Left renal cortex interstitium (tissue), 4 donors: Measurements from ENCODE around the gene SEC14L6. TPM values are rescaled to one million over a fixed set of nuclear protein-coding genes. Genes with fewer than 3 reads are reported as not detected.
"Not testable (repeated sequence)": the region's sequence is repeated elsewhere in the genome, so short reads cannot be mapped to it uniquely, and the experiment has no call there.

Source experiments
- DNase-seq, 4 donors: peaks; one replicate each; pipeline ENCODE4 v3.0.0-alpha.2; 2013; ENCODE audit warnings: low read depth in 4 of 4, low spot score in 2 of 4, missing footprints in 1 of 4
- polyA plus RNA-seq, 4 donors: library from polyadenylated mRNA; unstranded; fragments of 120-200 nt; gene quantifications; one replicate each; pipeline ENCODE4 v1.2.1, GENCODE V29; 2013; ENCODE audit not compliant: insufficient read length in 4 of 4

SEC14L6 gene
- polyA plus RNA-seq, 4 donors, result 5.5 to 8.9 (median 7.4) TPM

DNA sequence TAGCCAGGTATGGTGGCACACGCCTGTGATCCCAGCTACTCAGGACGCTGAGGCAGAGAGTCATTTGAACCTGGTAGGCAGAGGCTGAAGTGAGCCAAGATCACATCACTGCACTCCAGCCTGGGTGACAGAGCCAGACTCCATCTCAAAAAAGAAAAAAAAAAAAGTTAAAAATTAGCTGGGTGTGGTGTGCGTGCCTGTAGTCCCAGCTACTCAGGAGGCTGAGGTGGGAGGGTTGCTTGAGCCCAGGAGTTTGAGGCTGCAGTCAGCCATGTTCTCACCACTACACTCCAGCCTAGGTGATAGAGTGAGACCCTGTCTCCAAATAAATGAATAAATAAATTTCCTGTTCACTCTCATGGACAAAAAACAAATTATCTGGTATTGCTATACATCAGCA is 5.0 kb downstream of the SEC14L6 start:
- DNase-seq, result not testable (repeated sequence)

DNA sequence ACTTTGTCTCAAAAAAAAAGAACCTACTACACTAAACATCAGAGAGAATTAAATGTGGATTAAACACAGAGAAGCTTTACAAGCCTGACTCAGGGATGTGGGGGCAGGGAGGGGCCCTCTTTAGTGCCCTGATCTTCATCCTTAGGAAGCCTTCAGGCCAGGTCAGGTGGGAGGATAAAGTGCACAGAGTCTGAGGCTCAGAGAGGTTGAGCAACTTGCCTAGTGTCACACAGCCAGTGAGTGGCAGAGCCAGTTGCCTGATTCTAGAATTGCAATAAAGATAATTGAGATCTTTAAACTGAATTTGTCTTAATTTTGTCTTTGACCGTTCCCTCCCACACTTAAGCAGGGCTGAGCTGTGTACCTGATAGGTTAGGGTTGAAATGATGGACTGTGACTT is 7.2 kb downstream of the SEC14L6 start:
- DNase-seq, result no peak

DNA sequence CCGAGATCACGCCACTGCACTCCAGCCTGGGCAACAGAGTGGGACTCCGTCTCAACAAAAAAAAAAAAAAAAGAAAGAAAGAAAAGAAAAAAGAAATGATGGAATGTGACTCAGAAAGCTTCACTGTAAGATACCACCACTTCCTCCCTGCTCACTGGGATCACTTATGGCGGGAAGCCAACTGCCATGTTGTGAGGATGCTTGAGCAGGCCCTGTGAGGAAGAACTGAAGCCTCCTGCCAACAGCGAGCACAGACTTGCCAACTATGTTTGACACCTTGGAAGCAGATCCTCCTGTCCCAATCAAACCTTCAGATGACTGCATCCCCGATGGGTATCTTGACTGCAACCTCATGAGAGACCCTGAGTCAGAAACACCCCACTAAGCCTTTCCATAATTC is 8.3 kb downstream of the SEC14L6 start:
- DNase-seq, result no peak

- no peak for DNase-seq
Measured at GRCh38 chr22:30537083-30537731, 9.3 kb downstream of the SEC14L6 start.

- DNase-seq, result no peak
Measured at GRCh38 chr22:30535182-30535581, 11.4 kb downstream of the SEC14L6 start.

DNA sequence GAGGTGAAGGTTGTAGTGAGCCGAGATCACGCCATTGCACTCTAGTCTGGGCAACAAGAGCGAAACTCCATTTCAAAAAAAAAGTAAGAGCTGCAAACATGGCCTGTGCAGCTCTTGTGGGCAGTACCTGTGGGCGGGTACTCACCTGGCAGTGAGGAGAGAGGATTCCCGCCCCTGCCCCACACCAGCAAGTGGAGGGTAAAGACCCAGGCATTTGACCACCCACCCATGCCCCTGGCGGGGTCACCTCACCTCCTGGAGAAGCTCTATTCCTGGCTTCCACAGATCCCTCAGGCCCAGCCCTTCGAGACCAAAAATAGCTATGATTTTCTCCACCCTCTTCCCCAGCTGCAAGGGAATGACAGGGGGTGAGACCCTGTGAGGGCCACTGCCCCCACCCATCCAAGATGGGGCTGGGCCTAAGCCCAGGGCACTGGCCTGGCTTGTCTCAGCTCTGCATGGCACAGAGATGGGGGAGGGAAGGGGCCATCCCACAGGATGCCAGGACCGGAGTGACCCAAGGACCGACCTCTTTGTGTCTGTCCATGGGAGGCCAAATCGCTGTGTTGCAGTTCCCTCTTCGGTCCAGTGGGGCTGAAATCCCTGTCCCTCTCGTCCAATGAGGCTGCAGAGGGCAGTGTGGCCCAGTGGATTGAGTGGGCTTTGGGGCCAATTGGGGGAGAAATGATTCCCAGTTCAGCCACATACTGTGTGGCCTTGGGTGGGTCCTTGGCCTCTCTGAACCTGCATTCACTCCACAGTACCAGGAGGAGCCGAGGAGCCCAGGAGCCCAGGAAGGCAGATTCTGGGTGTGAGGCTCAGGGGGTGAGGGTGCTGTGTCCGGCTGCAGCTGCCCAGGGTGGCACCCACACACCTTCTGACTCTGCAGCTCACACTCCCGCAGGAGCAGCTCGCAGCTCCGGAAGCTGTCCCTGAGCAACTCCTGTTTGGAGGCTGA is 14.6 kb downstream of the SEC14L6 start:
- DNase-seq, result no peak

DNA sequence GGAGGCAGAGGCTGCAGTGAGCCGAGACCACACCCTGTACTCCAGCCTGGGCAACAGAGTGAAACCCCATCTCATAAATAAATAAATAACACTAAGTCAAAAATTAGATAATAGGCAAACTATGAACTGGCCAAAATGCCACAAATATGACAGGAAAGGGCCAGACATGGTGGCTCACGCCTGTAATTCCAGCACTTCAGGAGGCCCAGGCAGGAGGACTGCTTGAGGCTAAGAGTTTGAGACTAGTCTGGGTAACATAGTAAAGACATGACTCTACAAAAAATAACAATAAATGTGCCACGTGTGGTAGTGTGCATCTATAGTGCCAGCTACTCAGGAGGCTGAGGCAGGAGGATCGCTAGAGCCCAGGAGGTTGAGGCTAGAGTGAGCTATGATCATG is 19.9 kb downstream of the SEC14L6 start:
- no peak for DNase-seq

GRCh38 chr22:30523646-30524489 is 22.7 kb downstream of the SEC14L6 start:
- no peak for DNase-seq

- DNase-seq, result no peak
Measured at GRCh38 chr22:30521368-30522156, 25.0 kb downstream of the SEC14L6 start.

DNA sequence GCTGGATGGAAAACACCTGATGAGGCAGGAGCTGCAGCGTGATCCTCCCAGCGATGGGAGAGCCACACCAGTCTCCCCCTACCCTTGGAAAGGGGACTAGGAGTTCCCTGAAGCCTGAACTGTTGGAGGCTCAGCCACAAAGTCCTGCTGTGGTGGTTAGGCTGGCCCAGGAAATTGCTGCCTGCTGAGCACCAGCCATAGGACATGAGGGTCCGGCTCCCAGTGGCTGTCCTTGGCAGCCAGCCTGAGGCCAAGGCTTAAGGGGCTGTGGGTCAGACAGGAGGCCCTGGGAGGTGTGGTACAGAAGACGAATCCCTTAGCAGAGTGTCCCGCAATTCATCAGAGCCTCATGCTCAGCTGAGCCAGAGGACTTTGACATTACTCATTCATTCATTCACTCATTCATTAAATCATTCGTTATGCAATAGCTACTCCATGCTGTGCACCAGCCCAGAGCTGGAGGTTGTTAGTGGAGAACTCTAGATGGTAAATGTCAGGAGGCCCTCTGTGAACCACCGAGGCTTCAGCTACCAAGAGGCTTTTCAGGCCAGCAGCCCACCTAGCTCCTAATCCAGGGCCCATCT is 26.6 kb downstream of the SEC14L6 start:
- no peak for DNase-seq

DNA sequence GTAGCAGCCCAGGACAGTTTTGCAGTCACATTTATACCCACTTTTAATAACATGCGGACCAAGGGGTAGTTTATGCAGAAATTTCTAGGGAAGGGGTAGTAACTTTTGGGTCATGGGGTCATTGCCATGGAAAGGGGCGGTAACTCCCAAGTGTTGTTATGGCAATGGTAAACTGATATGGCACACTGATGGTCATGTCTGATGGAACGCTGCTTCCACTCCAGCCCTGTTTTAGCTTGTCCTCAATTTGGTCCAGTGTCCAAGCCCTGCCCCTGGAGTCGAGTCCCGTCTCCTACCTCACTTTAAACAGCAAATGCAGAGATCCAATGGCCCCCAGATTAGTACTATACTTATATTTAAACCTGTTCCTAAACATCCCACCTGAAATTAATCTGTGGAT is 29.8 kb downstream of the SEC14L6 start:
- no peak for DNase-seq

DNA sequence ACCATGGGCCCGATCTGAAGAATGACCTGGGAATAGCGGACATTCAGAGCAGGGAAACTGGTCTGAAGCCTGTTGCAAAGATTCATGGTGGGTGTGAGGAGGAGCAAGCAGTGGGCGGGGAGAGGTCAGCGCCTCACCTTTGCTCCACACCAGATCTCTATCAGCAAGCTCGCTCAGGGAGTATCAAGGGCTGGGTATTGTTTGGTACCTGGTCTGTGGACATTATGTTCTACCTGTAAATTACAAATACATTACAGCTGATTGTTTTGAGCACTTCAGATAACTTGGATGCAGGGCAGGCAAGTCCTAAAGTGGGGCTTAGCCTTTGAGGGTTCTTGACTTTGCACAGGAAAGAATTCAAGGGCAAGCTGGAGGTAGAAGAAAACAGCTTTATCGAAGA is 30.3 kb downstream of the SEC14L6 start:
- DNase-seq, result no peak

GRCh38 chr22:30514252-30514651 is 32.3 kb downstream of the SEC14L6 start:
- no peak for DNase-seq

DNA sequence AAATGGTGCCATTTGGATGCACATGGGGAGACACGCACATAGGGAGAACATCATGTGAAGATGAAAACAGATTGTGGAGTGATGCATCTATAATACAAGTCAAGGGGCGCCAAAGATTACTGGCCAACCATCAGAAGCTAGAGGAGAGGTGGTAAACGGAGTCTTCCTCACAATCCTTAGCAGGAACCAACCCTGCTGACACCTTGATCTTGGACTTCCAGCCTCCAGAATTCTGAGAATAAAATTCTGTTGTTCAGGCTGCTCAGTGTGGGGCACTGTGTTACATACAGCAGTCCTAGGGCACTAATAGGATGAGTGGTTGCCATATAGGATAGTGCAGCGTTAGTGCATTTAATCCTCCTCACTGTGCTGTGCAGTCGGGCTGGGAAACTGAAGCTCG is 33.1 kb downstream of the SEC14L6 start:
- DNase-seq, result no peak

GRCh38 chr22:30511911-30512310 is 34.6 kb downstream of the SEC14L6 start:
- no peak for DNase-seq

DNA sequence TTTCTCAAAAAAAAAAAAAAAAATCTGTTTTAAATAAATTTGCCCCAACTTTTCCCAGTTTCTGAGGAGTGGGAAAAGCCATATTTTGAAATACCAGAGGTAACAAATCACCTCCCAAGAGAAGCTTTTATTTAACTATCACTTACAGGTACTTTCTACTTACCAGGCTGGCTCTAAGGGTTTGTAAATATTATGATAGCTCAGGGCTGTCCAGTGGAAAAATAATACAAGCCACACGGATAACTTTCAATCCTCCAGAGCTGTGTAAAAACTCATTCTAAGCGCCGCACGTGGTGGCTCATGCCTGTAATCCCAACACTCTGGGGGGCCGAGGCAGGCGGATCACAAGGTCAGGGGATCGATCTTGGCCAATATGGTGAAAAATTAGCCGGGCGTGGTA is 35.4 kb downstream of the SEC14L6 start:
- DNase-seq, result no peak

- no peak for DNase-seq
Measured at GRCh38 chr22:30508216-30508615, 38.3 kb downstream of the SEC14L6 start.

GRCh38 chr22:30507670-30508069 is 38.9 kb downstream of the SEC14L6 start:
- DNase-seq, result no peak

GRCh38 chr22:30506507-30506968 is 40.0 kb downstream of the SEC14L6 start:
- DNase-seq, result no peak

GRCh38 chr22:30503551-30503950 is 43.0 kb downstream of the SEC14L6 start:
- no peak for DNase-seq
